NCI-H187 treated with DMSO at 0.1 percent for 48 hours (cell line): ENCODE data around the gene CASK.
A peak's percentile ranks its signal among the peaks of the same experiment; 100 is the strongest.

ENCODE experiments used
- DNase-seq: peaks from one replicate; lab custom pipeline; 2025; lab: John Stamatoyannopoulos, UW

CASK gene

DNA sequence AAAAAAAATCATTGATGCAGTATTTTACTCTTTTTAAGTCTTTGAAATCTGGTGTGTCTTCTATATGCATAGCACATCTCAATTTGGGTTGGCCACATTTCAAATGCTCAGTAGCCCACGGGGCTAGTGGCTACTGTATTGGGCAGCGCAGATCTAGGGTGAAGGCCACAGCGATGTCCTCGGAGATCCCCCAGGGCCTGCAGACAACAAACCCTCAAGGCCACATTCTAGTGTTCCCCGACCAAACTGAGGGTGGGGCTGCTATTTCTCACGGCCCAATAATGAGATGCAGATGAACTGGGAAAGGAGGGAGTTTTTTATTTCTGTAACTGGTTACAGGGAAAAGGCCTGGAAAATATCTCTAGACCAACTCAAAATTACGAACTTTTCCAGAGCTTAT, 452.6 kb downstream of the CASK start:
- no peak for DNase-seq

DNA sequence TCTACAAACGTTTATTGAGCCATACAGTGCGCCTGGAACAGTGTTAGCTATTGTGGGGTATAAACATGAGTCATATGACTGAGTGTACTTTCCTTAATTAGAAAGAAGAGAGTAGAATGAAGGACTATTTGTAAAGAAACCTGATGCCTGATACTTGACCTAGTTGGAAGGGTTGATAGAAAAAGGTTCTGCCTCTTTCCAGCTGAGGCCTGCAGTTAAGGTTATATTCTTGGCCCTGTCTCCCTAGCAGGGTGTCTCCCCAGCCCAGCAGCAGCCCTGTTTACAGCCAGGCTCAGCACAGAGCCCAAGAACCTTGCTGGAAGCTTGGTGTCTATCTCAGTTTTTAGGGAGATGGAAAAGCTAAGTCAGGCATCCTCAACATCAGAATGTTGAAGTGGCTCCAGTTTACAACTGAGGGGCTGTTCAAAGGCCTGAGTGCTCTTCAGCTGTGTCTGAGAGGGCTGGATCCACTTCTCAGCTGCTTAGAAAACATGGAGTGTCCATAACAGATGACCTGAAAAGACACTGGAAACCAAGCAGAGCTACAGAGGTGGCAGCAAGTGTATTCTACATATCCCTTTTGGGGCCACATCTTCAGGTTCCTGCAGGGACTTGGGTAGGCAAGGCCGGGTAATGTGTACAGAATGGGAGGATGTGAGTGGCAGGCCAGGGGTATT, 454.6 kb downstream of the CASK start:
- DNase-seq, result peak; percentile 43
